K562 (cell line): Measurements from ENCODE around the gene LRRC25. TPM values are rescaled to one million over a fixed set of nuclear protein-coding genes. Genes with fewer than 3 reads are reported as not detected.

Source experiments
- ATF7 ChIP-seq: fragments of 450-650 bp; IDR thresholded peaks from 2 replicates; pipeline ENCODE4 v1.7.1; 2014; ENCODE audit warnings: mild to moderate bottlenecking, moderate library complexity
- CEBPG ChIP-seq, 3 experiments: fragments of 200-800 bp in 1 of 3; sonication (Bioruptor generic) in 1 of 3; sonication (generic) in 1 of 3; formaldehyde crosslinking in 1 of 3; IDR thresholded peaks in 2 of 3; conservative IDR thresholded peaks in 1 of 3; 2 replicates each; pipeline versions ENCODE4 v1.6.1 to v1.8.0; 2016 to 2022; ENCODE audit warnings: missing compliant biosample characterization in 2 of 3, missing genetic modification characterization in 2 of 3, mild to moderate bottlenecking in 1 of 3, missing genetic modification reagents in 1 of 3
- CXXC5 ChIP-seq: fragments of 250-450 bp; sonication (Bioruptor Pico); IDR thresholded peaks from 2 replicates; pipeline ENCODE4 v1.8.0; 2022; ENCODE audit warnings: inconsistent platforms, mild to moderate bottlenecking, moderate library complexity
- DMBX1 ChIP-seq: fragments of 250-450 bp; sonication (Bioruptor Pico); IDR thresholded peaks from 2 replicates; pipeline ENCODE4 v1.8.0; 2022; ENCODE audit warnings: inconsistent platforms, mild to moderate bottlenecking, moderate library complexity, borderline replicate concordance
- EP300 ChIP-seq: IDR thresholded peaks from 2 replicates; pipeline ENCODE4 v1.6.1; 2012; ENCODE audit warnings: low read length, improper control_type of control experiment
- FOXA3 ChIP-seq, 2 experiments: fragments of 450-650 bp in 1 of 2; sonication (generic) in 1 of 2; formaldehyde crosslinking; IDR thresholded peaks in 1 of 2; conservative IDR thresholded peaks in 1 of 2; 2 replicates each; pipeline versions ENCODE4 v1.4.0 to v1.8.0; 2020 to 2022; ENCODE audit warnings: mild to moderate bottlenecking in 2 of 2, missing genetic modification reagents in 1 of 2
- MCM3 ChIP-seq: fragments of 450-650 bp; IDR thresholded peaks from 2 replicates; pipeline ENCODE4 v1.6.1; 2016
- MYNN ChIP-seq, 2 experiments: sonication (generic); formaldehyde crosslinking in 1 of 2; IDR thresholded peaks; 2 replicates each; pipeline versions ENCODE4 v1.5.0 to v1.6.1; 2016 to 2020; ENCODE audit warnings: antibody characterized with exemption in 1 of 2, missing genetic modification reagents in 1 of 2
- NRF1 ChIP-seq, 2 experiments: fragments of 450-650 bp; IDR thresholded peaks in 1 of 2; conservative IDR thresholded peaks in 1 of 2; 2 replicates each; pipeline ENCODE4 v1.6.1; 2014; ENCODE audit warnings: mild to moderate bottlenecking in 2 of 2
- POLR2A ChIP-seq: fragments of 450-650 bp; conservative IDR thresholded peaks from 2 replicates; pipeline ENCODE4 v1.6.1; 2016
- RFX7 ChIP-seq: fragments of 250-450 bp; sonication (Bioruptor Pico); IDR thresholded peaks from 2 replicates; pipeline ENCODE4 v1.5.1; 2021; ENCODE audit warnings: mild to moderate bottlenecking
- SAFB2 ChIP-seq: fragments of 200-400 bp; formaldehyde crosslinking; IDR thresholded peaks from 2 replicates; pipeline ENCODE4 v1.6.1; 2018; ENCODE audit warnings: borderline replicate concordance, low read length, low read depth, moderate library complexity; ENCODE audit not compliant: severe bottlenecking
- SAP30 ChIP-seq: fragments of 200-600 bp; sonication (generic); IDR thresholded peaks from 2 replicates; pipeline ENCODE4 v1.6.1; 2012; ENCODE audit warnings: borderline replicate concordance, low read depth, mild to moderate bottlenecking, moderate library complexity, low read length, control low read depth, inconsistent platforms; ENCODE audit not compliant: insufficient read depth, poor library complexity, severe bottlenecking
- SMARCA4 ChIP-seq: fragments of 450-650 bp; IDR thresholded peaks from 2 replicates; pipeline ENCODE4 v1.6.1; 2016
- TRIM24 ChIP-seq, 2 experiments: fragments of 450-650 bp; IDR thresholded peaks; 2 replicates each; pipeline ENCODE4 v1.6.1; 2016
- U2AF2 ChIP-seq: fragments of 200-400 bp; formaldehyde crosslinking; optimal IDR thresholded peaks from 2 replicates; pipeline ENCODE3; 2017; ENCODE audit warnings: low read depth, mild to moderate bottlenecking, low read length
- ZBTB11 ChIP-seq, 3 experiments: fragments of 200-800 bp in 1 of 3; fragments of 250-450 bp in 1 of 3; fragments of 450-650 bp in 1 of 3; sonication (Bioruptor Pico) in 1 of 3; sonication (Bioruptor generic) in 1 of 3; formaldehyde crosslinking in 1 of 3; IDR thresholded peaks; 2 replicates each; pipeline versions ENCODE4 v1.6.1 to v1.8.0; 2016 to 2022; ENCODE audit warnings: mild to moderate bottlenecking in 2 of 3, missing genetic modification characterization in 2 of 3, missing compliant biosample characterization in 1 of 3, moderate library complexity in 1 of 3
- ZBTB7A ChIP-seq: IDR thresholded peaks from 2 replicates; pipeline ENCODE4 v1.6.1; 2011; ENCODE audit warnings: low read depth, mild to moderate bottlenecking, low read length, moderate library complexity, borderline replicate concordance; ENCODE audit not compliant: control insufficient read depth
- ZNF121 ChIP-seq: sonication (generic); formaldehyde crosslinking; conservative IDR thresholded peaks from 2 replicates; pipeline ENCODE4 v1.8.0; 2022; ENCODE audit warnings: missing genetic modification reagents
- ZNF3 ChIP-seq: fragments of 250-450 bp; sonication (Bioruptor Pico); IDR thresholded peaks from 2 replicates; pipeline ENCODE4 v1.5.0; 2021; ENCODE audit warnings: mild to moderate bottlenecking, moderate library complexity
- polyA plus RNA-seq, 8 experiments: library from polyadenylated mRNA; depleted of rRNA in 4 of 8; stranded (reverse) in 5 of 8; unstranded in 3 of 8; fragments of >200 nt; fragmentation: Nextera tagmentation in 2 of 8; fragmentation: Illumina TruSeq in 1 of 8; extraction: Ambion mirVana in 2 of 8; extraction: Trizol in 1 of 8; gene quantifications; 2 replicates each; pipeline versions ENCODE4 v1.2.1 to v1.2.3, GENCODE V29; 2011 to 2014; ENCODE audit warnings: inconsistent platforms in 1 of 8, missing spikeins in 1 of 8
- total RNA-seq, 7 experiments: library from RNA; depleted of rRNA in 6 of 7; stranded (reverse); fragments of >200 nt in 6 of 7; fragmentation: Illumina TruSeq in 2 of 7; extraction: Trizol in 2 of 7; gene quantifications; 2 replicates each; pipeline versions ENCODE4 v1.2.1 to v1.2.3, GENCODE V29; 2011 to 2021; ENCODE audit warnings: low replicate concordance in 1 of 7
- TF ChIP-seq, protein P1 (sequence below): fragments of 450-650 bp; IDR thresholded peaks from 2 replicates; pipeline ENCODE4 v1.6.1; 2016; ENCODE audit warnings: mild to moderate bottlenecking

The LRRC25 gene
- total and polyA plus RNA-seq, 9 of the 15 experiments (the other 6 are each of a cell fraction or from before 2014, with no cell fraction given): 0.07 to 0.36 (median 0.10) TPM; not detected in 3

- TF ChIP-seq ZBTB7A (peak; percentile 44; the same call in 1 of the 2 replicates), ATF7 (0 out of 2 replicates have a peak, but pooled peaks have one; percentile 20), SAFB2 (no peak), RFX7 (CRISPR knock-in tag) (no peak), SAP30 (no peak), DMBX1 (CRISPR knock-in tag) (no peak), TRIM24 (IDR thresholded peaks at IDR 0.05) (no peak), ZNF3 (CRISPR knock-in tag) (peak; percentile 99), SMARCA4 (0 out of 2 replicates have a peak, but pooled peaks have one; percentile 18), EP300 (no peak), MCM3 (no peak), U2AF2 (no peak), NRF1 (conservative IDR thresholded peaks at IDR 0.05 in 1 of 2, IDR thresholded peaks at IDR 0.05 in 1 of 2) (peak; percentile 45 to 49; a peak in 2 of 4 replicates), POLR2A (no peak), CEBPG (CRISPR knock-in tag; IDR thresholded peaks at IDR 0.05) (no peak), CEBPG (tag; conservative IDR thresholded peaks at IDR 0.05 in 1 of 2, IDR thresholded peaks at IDR 0.05 in 1 of 2) (no peak), CXXC5 (CRISPR knock-in tag) (0 out of 2 replicates have a peak, but pooled peaks have one; percentile 38), ZBTB11 (CRISPR knock-in tag; IDR thresholded peaks at IDR 0.05) (no peak), MYNN (IDR thresholded peaks at IDR 0.05) (no peak), MYNN (CRISPR knock-in tag; IDR thresholded peaks at IDR 0.05) (no peak), ZNF121 (no peak), FOXA3 (CRISPR knock-in tag; conservative IDR thresholded peaks at IDR 0.05 in 1 of 2, IDR thresholded peaks at IDR 0.05 in 1 of 2) (peak; percentile 40 to 85; a peak in 3 of 4 replicates)
- TF ChIP-seq, protein P1, sequence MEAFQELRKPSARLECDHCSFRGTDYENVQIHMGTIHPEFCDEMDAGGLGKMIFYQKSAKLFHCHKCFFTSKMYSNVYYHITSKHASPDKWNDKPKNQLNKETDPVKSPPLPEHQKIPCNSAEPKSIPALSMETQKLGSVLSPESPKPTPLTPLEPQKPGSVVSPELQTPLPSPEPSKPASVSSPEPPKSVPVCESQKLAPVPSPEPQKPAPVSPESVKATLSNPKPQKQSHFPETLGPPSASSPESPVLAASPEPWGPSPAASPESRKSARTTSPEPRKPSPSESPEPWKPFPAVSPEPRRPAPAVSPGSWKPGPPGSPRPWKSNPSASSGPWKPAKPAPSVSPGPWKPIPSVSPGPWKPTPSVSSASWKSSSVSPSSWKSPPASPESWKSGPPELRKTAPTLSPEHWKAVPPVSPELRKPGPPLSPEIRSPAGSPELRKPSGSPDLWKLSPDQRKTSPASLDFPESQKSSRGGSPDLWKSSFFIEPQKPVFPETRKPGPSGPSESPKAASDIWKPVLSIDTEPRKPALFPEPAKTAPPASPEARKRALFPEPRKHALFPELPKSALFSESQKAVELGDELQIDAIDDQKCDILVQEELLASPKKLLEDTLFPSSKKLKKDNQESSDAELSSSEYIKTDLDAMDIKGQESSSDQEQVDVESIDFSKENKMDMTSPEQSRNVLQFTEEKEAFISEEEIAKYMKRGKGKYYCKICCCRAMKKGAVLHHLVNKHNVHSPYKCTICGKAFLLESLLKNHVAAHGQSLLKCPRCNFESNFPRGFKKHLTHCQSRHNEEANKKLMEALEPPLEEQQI: no peak
Measured at GRCh38 chr19:18397242-18398202, at the start of gene LRRC25 (continued).
